BLaER1 (cell line): ENCODE measurements around the gene SHB.

ENCODE experiments used
- H3K27ac ChIP-seq: shearing (Covaris generic); formaldehyde crosslinking; 2 replicates; pipeline ENCODE4 v1.8.1; 2022
- H3K27me3 ChIP-seq: shearing (Covaris generic); formaldehyde crosslinking; 2 replicates; pipeline ENCODE4 v1.8.1; 2022
- H3K36me3 ChIP-seq: shearing (Covaris generic); formaldehyde crosslinking; 2 replicates; pipeline ENCODE4 v1.8.1; 2022
- H3K4me1 ChIP-seq: shearing (Covaris generic); formaldehyde crosslinking; 2 replicates; pipeline ENCODE4 v1.8.1; 2022
- H3K4me2 ChIP-seq: shearing (Covaris generic); formaldehyde crosslinking; 2 replicates; pipeline ENCODE4 v1.8.1; 2022
- H3K4me3 ChIP-seq: shearing (Covaris generic); formaldehyde crosslinking; 2 replicates; pipeline ENCODE4 v1.8.1; 2022
- H3K9ac ChIP-seq: shearing (Covaris generic); formaldehyde crosslinking; 2 replicates; pipeline ENCODE4 v1.8.1; 2022
- H3K9me3 ChIP-seq: shearing (Covaris generic); formaldehyde crosslinking; 2 replicates; pipeline ENCODE4 v1.8.1; 2022
- H4K20me1 ChIP-seq: shearing (Covaris generic); formaldehyde crosslinking; 2 replicates; pipeline ENCODE4 v1.8.1; 2022
- Cebpa-rat ChIP-seq: shearing (Covaris generic); IDR thresholded peaks from 2 replicates; pipeline ENCODE4 v1.8.1; 2022

SHB gene

DNA sequence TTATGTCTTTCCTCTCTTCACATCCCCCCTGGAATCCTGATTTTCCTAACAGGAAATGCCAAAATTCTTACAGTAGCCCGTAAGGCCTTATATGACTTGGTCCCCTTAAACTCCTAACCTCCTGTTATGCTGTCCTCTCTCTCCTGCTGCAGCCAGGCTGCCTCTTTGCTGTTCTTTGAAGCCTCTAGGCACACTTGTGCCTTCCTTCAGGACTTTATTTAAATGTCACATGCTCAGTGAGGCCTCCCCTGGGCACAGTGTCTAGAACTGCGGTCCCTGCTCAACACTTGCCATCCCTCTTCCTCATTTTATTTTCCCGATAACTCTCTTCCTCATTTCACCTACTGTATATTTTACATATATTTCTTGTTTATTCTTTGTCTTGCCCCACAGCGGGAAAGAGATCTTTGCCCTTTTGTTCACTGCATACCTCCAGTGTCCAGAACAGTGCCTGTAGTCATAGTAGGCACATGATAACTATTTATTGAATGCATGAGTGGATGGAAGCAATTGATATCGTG, 5.5 kb upstream of the SHB start:
- Histone ChIP-seq H3K36me3 (no peaks in the 10 kb centered on the region), H4K20me1 (no peaks in the 10 kb centered on the region), H3K27ac (no peak overlapping the region), H3K4me1 (peaks cover 16% of the 10 kb centered on the region), H3K9ac (no peak overlapping the region), H3K9me3 (peaks cover 18% of the 10 kb centered on the region), H3K27me3 (no peaks in the 10 kb centered on the region), H3K4me2 (no peak overlapping the region; the same call in 1 of the 2 replicates), H3K4me3 (no peak overlapping the region)
- TF ChIP-seq Cebpa-rat, result no peak

DNA sequence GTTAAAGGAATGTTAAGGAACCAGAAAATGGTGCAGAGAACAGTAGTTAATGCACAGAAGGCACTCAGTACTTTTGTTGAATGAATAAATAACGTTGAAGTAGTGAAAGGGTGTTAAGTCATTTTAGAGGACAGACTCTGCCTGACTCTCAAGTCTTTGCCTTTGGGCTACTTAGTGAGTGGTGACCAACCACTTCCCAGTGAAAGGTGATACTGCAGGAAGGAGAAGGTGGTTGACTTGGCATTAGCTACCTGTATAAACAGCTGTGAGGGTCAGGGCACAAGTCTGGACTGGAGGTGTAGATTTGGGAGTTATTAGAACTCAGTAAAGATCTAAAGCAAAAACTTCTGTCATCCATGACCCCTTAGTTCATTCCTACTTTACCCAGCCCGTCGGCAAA, 4.9 kb upstream of the SHB start:
- no peak for TF ChIP-seq Cebpa-rat
- H3K36me3 ChIP-seq, result no peaks in the 10 kb centered on the region
- no peaks in the 10 kb centered on the region for H4K20me1 ChIP-seq
- H3K4me1 ChIP-seq, result peaks cover 16% of the 10 kb centered on the region
- peaks cover 18% of the 10 kb centered on the region for H3K9me3 ChIP-seq
- H3K4me3 ChIP-seq, result no peak overlapping the region
- H3K9ac ChIP-seq, result no peak overlapping the region
- H3K27me3 ChIP-seq, result peaks cover under 1% of the 10 kb centered on the region; the same call in 1 of the 2 replicates
- no peak overlapping the region for H3K4me2 ChIP-seq
- no peak overlapping the region for H3K27ac ChIP-seq

DNA sequence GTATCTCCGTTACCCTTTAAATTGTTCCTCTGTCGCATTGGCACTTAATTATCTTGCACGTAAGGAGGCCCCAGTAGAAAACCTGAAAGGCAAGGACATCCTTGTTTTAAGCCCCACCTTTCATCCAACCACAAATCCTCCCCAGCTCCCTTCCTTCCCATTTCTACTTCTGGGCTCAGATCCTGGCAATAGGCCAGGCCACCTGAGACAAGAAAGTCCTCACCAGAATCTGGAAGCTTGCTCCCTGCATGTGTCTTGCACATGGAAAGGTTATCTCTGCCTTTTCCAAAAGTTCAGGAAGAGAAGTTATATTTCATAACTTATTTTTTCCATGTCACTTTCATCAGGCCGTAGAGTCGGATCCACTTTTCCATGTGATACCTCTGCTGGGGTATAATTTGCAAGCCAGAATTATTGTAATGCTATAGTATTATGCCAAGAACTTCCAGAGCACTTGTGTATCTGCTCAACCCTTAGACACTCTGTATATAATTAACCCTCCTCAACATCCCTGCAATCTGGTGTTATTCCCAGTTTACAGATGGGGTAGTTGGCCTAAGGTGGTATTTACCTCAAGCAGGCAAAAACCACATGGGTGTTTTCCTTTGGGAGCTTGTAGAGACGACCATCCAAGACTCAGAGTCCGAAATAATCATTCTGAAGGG, 2.6 kb upstream of the SHB start:
- H3K36me3 ChIP-seq, result no peaks in the 10 kb centered on the region
- H4K20me1 ChIP-seq, result peaks cover 21% of the 10 kb centered on the region
- peaks cover 37% of the 10 kb centered on the region for H3K4me1 ChIP-seq
- no peak overlapping the region for H3K4me2 ChIP-seq
- H3K9me3 ChIP-seq, result peaks cover 13% of the 10 kb centered on the region
- no peak overlapping the region for H3K9ac ChIP-seq
- TF ChIP-seq Cebpa-rat, result no peak
- peaks cover 23% of the 10 kb centered on the region for H3K27me3 ChIP-seq
- H3K27ac ChIP-seq, result no peak overlapping the region
- no peak overlapping the region for H3K4me3 ChIP-seq

DNA sequence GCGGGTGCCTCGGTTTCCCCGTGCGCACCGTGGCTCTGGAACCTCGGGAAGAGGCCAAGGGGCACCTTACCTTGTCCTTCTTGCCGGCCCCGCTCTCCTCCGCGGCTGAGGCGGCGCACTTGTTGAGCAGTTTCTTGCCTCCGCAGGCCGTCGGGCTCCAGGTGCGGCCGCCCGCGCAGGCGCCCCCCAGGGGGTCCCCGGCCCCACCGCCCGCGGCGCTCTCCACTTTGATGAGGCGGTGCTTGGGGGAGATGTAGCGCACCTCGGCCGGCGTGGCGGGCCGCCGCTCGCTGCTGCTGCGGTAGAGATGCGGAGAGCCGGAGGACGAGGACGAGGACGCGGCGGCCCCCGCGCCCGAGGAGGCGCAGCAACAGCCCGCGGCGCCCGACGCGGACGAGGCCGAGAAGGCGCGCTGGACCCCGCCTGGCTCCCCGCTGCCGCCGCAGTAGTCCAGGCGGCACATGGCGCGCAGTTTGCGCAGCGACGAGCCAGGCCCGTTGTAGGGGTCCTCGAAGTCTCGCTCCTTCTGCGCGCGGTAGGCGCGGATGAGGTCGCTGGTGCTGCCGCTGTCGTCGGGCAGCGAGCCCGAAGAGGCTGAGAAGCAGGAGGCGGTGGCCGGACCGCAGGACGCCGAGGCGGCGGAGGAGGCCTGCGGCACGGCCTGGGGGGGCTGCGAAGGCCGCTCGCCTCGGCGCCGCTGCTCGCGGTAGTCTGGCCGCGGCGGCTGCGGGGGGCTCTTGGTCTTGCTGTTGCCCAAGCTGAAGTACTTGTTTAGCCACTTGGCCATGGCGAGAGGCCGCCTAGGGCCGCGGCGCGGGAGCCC, 957 bp downstream of the SHB start:
- Histone ChIP-seq H3K4me3 (peak overlapping the region; percentile 82), H3K4me1 (peaks cover 33% of the 10 kb centered on the region), H3K27ac (peak overlapping the region; percentile 69), H3K36me3 (no peaks in the 10 kb centered on the region), H4K20me1 (peaks cover 54% of the 10 kb centered on the region), H3K27me3 (peaks cover 45% of the 10 kb centered on the region), H3K9me3 (no peaks in the 10 kb centered on the region), H3K9ac (peak overlapping the region; percentile 84), H3K4me2 (peak overlapping the region; percentile 99)
- no peak for TF ChIP-seq Cebpa-rat

DNA sequence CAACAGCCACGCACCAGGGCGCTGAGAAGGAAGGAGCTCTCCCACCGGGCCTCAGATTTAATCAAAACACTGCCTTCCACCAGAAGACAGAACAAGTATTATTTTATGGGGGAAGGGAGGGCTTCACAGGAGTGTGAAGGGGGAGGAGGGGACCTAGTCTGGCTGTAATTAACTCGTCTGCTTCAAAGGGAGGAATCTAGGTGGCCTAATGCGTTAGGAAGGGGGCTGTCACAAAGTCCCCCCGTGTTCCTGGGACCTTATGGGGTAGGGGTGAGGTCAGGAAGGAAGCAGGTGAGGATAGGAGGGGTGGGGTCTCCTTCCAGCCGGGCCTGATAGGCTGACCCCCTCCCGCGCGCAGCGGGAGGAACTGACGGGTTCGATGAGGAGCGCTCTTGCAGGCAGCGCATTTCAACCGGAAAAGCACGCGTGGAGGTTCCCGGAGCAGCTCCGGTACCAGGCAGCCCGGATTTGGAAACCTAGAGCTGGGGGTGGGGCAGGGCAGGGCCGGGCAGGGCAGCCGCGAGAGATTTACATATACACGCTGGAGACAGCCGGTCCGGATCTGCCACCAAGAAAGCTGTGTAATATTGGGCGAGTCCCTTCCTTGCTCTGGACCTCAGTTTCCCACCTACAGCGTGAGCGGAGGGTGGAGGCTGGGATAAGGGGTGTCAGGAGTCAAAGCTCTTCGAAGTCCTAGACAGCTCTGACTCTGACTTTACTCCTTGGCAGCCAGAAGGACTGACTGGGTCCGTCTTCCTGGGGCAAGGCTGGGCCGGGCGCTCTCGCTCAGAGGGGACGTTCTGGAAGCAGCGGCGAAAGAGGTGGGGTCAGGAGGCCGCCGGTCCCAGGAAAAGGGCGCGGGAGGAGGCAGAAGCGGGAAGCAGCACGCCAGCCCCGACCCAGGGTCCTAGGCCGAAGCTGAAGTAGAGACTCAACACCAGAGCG, 1.8 kb downstream of the SHB start:
- Histone ChIP-seq H4K20me1 (peaks cover 62% of the 10 kb centered on the region), H3K36me3 (no peaks in the 10 kb centered on the region), H3K27ac (no peak overlapping the region), H3K27me3 (peaks cover 45% of the 10 kb centered on the region), H3K4me1 (peaks cover 36% of the 10 kb centered on the region), H3K9me3 (no peaks in the 10 kb centered on the region), H3K4me3 (peak overlapping the region; percentile 82), H3K9ac (peak overlapping the region; percentile 12; the same call in 1 of the 2 replicates), H3K4me2 (peak overlapping the region; percentile 99)
- TF ChIP-seq Cebpa-rat, result no peak

DNA sequence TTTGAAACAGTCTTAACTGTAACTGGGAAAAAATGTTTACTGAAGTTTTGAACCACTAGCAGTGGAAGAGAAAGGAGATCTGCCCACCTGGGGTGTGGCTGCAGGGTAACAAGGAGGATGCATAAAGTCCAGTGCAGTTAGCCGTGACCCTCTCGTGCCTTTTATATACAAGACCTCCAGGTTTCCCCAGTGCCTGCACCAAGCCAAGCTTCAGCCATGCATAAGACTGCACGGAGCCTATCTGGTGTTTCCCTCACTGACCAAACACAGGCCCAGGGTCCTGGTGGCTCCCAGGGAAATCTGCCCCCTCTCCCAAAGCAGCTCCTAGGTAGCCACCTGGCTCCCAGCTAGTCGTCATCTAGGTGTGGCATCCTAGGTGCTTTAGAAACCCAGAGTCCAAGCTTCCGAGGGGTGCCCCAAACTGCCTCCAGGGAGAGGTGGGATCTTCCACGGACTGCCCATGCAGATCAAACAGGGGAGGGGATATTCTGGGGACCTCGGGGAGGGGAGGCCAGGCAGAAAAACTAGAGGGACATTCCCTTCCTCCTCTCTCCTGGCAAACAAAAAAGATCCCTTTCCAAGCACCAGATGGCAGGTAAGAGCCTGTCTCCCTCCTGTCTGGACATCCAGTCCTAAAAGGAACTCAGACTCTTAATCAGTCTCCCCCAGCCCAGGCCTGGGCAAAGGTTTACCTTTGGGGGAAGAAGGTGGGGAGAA, 2.7 kb downstream of the SHB start:
- H3K9ac ChIP-seq, result no peak overlapping the region
- peak overlapping the region; percentile 99 for H3K4me2 ChIP-seq
- peaks cover 45% of the 10 kb centered on the region for H3K27me3 ChIP-seq
- H3K4me3 ChIP-seq, result peak overlapping the region; percentile 82; the same call in 1 of the 2 replicates
- no peak for TF ChIP-seq Cebpa-rat
- H4K20me1 ChIP-seq, result peaks cover 70% of the 10 kb centered on the region
- H3K36me3 ChIP-seq, result no peaks in the 10 kb centered on the region
- no peaks in the 10 kb centered on the region for H3K9me3 ChIP-seq
- no peak overlapping the region for H3K27ac ChIP-seq
- peaks cover 44% of the 10 kb centered on the region for H3K4me1 ChIP-seq

DNA sequence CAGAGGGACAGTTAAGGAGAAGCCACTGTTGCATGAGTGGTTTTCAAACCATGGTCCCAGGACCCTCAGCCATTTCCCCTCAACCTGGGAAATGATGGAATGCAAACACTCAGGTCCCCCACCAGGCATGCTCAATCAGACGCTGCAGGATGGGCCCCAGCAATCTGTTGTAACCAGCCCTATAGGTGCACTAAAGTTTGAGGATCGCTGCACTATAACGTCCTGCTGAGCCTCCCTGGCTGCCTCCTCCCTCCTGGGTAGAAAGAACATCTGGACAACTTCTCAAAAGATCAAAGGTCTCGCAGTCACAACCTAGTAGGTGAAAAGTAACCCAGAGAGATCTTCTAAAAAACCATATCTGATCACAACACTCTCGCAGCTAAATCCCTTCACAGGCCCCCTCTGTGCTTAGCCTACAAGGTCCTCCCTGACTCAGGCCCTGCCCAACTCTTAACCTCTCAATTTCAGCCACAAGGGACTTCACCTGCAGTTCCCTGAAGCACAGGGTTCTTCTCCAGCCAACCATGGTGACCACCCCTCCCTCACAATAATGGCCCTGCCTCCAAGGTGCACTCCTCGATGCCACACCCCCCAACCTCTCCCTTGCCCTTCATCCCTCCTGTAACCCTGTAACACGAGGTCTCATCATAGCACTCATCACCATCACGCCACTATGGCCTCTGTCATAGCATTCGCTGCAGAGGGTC, 3.5 kb downstream of the SHB start:
- H4K20me1 ChIP-seq, result peaks cover 72% of the 10 kb centered on the region
- H3K4me1 ChIP-seq, result peaks cover 51% of the 10 kb centered on the region
- H3K4me2 ChIP-seq, result peak overlapping the region; percentile 99; the same call in 1 of the 2 replicates
- no peak for TF ChIP-seq Cebpa-rat
- H3K36me3 ChIP-seq, result no peaks in the 10 kb centered on the region
- no peak overlapping the region for H3K27ac ChIP-seq
- H3K4me3 ChIP-seq, result no peak overlapping the region
- no peaks in the 10 kb centered on the region for H3K9me3 ChIP-seq
- H3K9ac ChIP-seq, result no peak overlapping the region
- H3K27me3 ChIP-seq, result peaks cover 45% of the 10 kb centered on the region

DNA sequence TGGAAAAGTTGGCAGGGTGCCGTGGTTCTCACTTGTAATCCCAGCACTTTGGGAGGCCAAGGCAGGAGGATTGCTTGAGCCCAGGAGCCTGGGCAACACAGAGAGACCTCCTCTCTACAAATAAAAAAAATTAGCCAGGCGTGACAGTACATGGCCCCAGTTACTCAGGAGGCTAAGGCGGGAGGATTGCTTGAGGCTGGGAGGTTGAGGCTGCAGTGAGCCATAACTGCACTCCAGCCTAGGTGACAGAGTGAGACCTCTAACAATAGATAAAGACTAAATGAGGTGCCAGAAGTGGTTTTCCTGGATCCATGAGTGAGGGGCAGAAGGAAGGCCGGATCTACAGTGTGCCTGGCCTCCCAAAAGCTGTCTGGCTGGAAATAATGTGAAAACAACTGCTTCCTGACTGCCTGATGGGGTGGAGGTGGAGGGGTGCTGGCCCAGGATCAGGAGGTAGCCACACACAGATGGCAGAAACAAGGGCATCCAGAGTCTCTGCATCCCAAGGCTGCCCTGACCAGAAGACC, 4.1 kb downstream of the SHB start:
- Histone ChIP-seq H4K20me1 (peaks cover 72% of the 10 kb centered on the region), H3K9me3 (no peaks in the 10 kb centered on the region), H3K4me1 (peaks cover 48% of the 10 kb centered on the region), H3K4me3 (no peak overlapping the region), H3K27me3 (peaks cover 45% of the 10 kb centered on the region), H3K4me2 (no peak overlapping the region), H3K36me3 (no peaks in the 10 kb centered on the region), H3K9ac (no peak overlapping the region), H3K27ac (no peak overlapping the region)
- TF ChIP-seq Cebpa-rat, result no peak
